ENCODE data around the gene TPSAB1.

GRCh38 chr16:1202274-1202673 lies 38.2 kb upstream of the TPSAB1 start:
- TF ChIP-seq CTCF (IDR thresholded peaks at IDR 0.05): no peak
- peak in 1 of 4 donors; percentile 6 for TF ChIP-seq POLR2AphosphoS5 (IDR thresholded peaks at IDR 0.05)
